GM19468 (cell line): ENCODE data around the gene MIXL1.
"Not testable (repeated sequence)": the region's sequence is repeated elsewhere in the genome, so short reads cannot be mapped to it uniquely, and the experiment has no call there.

Experiments
- ATAC-seq: cut with Tn5 transposase; IDR thresholded peaks from one replicate; pipeline ENCODE4 v1.9.1; 2021; ENCODE audit warnings: mild to moderate bottlenecking, moderate library complexity, moderate number of reproducible peaks; ENCODE audit not compliant: unreplicated experiment; ENCODE audit errors: extremely low read depth

Gene MIXL1

GRCh38 chr1:226272233-226272902 lies 48.9 kb downstream of the MIXL1 start:
- not testable (repeated sequence) for ATAC-seq

DNA sequence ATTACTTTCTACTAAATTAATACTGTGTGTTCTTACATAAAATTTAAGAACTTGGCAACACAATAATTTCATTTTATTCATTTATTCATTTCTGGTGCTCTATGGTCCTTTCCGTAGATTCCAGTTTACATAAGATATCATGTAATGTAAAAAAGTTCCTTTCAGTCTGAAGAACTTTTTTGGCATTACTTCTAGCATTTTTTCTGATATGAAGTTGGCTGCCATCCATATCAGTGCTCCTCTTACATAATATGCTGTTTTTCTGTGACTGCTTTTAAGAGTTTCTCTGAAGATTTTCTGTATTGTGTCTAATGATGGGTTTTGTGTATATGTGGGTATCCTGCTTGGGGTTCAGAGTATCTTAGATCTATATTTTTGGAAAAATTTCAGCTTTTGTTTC lies 50.7 kb downstream of the MIXL1 start:
- ATAC-seq = no peak

DNA sequence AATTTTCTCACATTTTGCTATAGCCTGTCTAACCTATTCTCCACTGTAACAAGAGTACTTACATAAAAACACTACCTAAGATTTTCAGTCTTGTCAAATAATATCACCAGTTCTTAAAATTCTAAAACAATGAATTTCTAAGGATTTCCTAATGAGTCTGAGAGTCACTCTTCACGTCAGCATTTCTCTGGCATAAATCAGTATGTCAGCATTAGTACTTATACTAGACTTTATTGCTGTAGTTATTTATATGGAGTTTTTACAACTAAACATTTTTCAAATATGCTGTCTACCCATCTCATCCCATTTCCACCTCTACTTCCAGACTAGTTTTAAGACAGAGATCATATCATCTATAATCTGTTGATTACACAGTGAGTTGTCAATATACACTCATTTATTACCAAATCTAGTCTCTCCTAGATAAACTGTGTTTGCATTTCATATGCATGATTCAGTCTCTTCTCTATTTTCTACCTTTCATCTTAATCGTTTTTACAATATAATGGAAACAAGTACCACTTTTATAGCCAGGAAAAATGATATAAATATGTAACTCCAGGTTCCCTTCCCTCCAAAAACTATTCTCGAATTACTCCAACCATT lies 52.7 kb downstream of the MIXL1 start:
- no peak for ATAC-seq
